GM19351 (cell line): Measurements from ENCODE around the gene ANGPTL2.

Source experiments
- ATAC-seq: cut with Tn5 transposase; IDR thresholded peaks from one replicate; pipeline ENCODE4 v1.9.1; 2021; ENCODE audit warnings: mild to moderate bottlenecking, moderate library complexity; ENCODE audit not compliant: unreplicated experiment

The ANGPTL2 gene

GRCh38 chr9:127099664-127100063 lies 22.8 kb downstream of the ANGPTL2 start:
- ATAC-seq = no peak

GRCh38 chr9:127098916-127099553 lies 23.4 kb downstream of the ANGPTL2 start:
- ATAC-seq = no peak

GRCh38 chr9:127097683-127098082 lies 24.8 kb downstream of the ANGPTL2 start:
- ATAC-seq = no peak

- no peak for ATAC-seq
These were observed 26.2 kb downstream of the ANGPTL2 start for GRCh38 chr9:127096208-127096607.

- ATAC-seq = no peak
These were observed 27.0 kb downstream of the ANGPTL2 start for GRCh38 chr9:127095411-127095810.

GRCh38 chr9:127093319-127094020 lies 29.0 kb downstream of the ANGPTL2 start:
- ATAC-seq = no peak

- no peak for ATAC-seq
These were observed 30.3 kb downstream of the ANGPTL2 start for GRCh38 chr9:127092041-127092608.

GRCh38 chr9:127091526-127091925 lies 30.9 kb downstream of the ANGPTL2 start:
- no peak for ATAC-seq

GRCh38 chr9:127090341-127090985 lies 32.0 kb downstream of the ANGPTL2 start:
- ATAC-seq = no peak

- ATAC-seq = no peak
These were observed 32.8 kb downstream of the ANGPTL2 start for GRCh38 chr9:127089631-127090081.

- no peak for ATAC-seq
These were observed 33.5 kb downstream of the ANGPTL2 start for GRCh38 chr9:127088724-127089615.

GRCh38 chr9:127087836-127088235 lies 34.6 kb downstream of the ANGPTL2 start:
- ATAC-seq = no peak

- ATAC-seq = no peak
These were observed 35.0 kb downstream of the ANGPTL2 start for GRCh38 chr9:127087411-127087810.

GRCh38 chr9:127086771-127087170 lies 35.7 kb downstream of the ANGPTL2 start:
- ATAC-seq = no peak

- ATAC-seq = no peak
These were observed 37.2 kb downstream of the ANGPTL2 start for GRCh38 chr9:127085186-127085585.

- no peak for ATAC-seq
These were observed 38.1 kb downstream of the ANGPTL2 start for GRCh38 chr9:127084076-127085039.

GRCh38 chr9:127083138-127083980 lies 39.1 kb downstream of the ANGPTL2 start:
- ATAC-seq = no peak
